HepG2 (cell line): ENCODE results near the gene SMIM11. TPM values are rescaled to one million over a fixed set of nuclear protein-coding genes. Genes with fewer than 3 reads are reported as not detected.

Experiments used
- ATAC-seq: fragments of 200-7000 bp; cut with Tn5 transposase; 3 replicates; pipeline ENCODE4 v1.9.1; 2020; ENCODE audit warnings: mild to moderate bottlenecking, moderate library complexity
- BruUV-seq: library from RNA; stranded (reverse); fragments of 400-500 nt; replicated peaks from 2 replicates; lab custom pipeline; 2021; lab: Mats Ljungman, UMichigan
- CTCF ChIA-PET: fragments of 300-600 bp; formaldehyde crosslinking; extraction: SDS; loops from one replicate; lab custom pipeline; 2021; ENCODE audit warnings: low total read pairs, inconsistent platforms, low intra/inter-chr PET ratio; lab: Yijun Ruan, JAX
- POLR2A ChIA-PET: fragments of 350-600 bp; sonication (Branson Sonifier 250); formaldehyde crosslinking; loops from one replicate; lab custom pipeline; 2020; ENCODE audit warnings: antibody characterized with exemption, inconsistent platforms; lab: Yijun Ruan, JAX
- DNase-seq: peaks from one replicate; pipeline ENCODE4 v3.0.0-alpha.2; 2015; ENCODE audit warnings: low spot score
- FAIRE-seq: peaks from 3 replicates; lab custom pipeline; 2011; peaks lifted over from hg19 to GRCh38; lab: Jason Lieb, UNC
- H2AFZ ChIP-seq: one replicate; pipeline ENCODE4 v1.6.1; 2011; ENCODE audit warnings: low read length, inconsistent platforms
- H3K27ac ChIP-seq: fragments of 300-600 bp; 3 replicates; pipeline ENCODE4 v1.8.0; 2011; ENCODE audit warnings: mixed run types, mild to moderate bottlenecking, mixed read lengths, low read length, inconsistent platforms; ENCODE audit not compliant: insufficient read depth; ENCODE audit errors: extremely low read length
- H3K27me3 ChIP-seq, 2 experiments: fragments of 200-600 bp in 1 of 2; 2 replicates in 1 of 2; 3 replicates in 1 of 2; pipeline versions ENCODE4 v1.6.0 to v1.8.0; 2011; ENCODE audit warnings: low read length in 2 of 2, mild to moderate bottlenecking in 2 of 2, moderate library complexity in 2 of 2, inconsistent platforms in 1 of 2; ENCODE audit not compliant: insufficient read depth in 2 of 2, control insufficient read depth in 1 of 2
- H3K36me3 ChIP-seq, 2 experiments: fragments of 200-600 bp in 1 of 2; replicated peaks in 1 of 2; 2 replicates in 1 of 2; 3 replicates in 1 of 2; pipeline versions ENCODE4 v1.5.1 to v1.8.0; 2011; ENCODE audit warnings: low read length in 2 of 2, inconsistent platforms in 1 of 2; ENCODE audit not compliant: insufficient read depth in 2 of 2, control insufficient read depth in 1 of 2
- H3K4me1 ChIP-seq: 2 replicates; pipeline ENCODE4 v1.5.1; 2012; ENCODE audit warnings: low read length, inconsistent platforms; ENCODE audit not compliant: insufficient read depth
- H3K4me2 ChIP-seq: 2 replicates; pipeline ENCODE4 v1.6.0; 2011; ENCODE audit warnings: low read depth, low read length, inconsistent platforms
- H3K4me3 ChIP-seq, 3 experiments: fragments of 200-600 bp in 1 of 3; sonication (generic), shearing (Covaris generic) in 1 of 3; replicated peaks in 1 of 3; 2 replicates each; pipeline ENCODE4 v1.5.1; 2011 to 2016; ENCODE audit warnings: low read length in 3 of 3, inconsistent platforms in 2 of 3, low read depth in 2 of 3, mild to moderate bottlenecking in 2 of 3, control low read depth in 1 of 3, mixed read lengths in 1 of 3; ENCODE audit not compliant: insufficient read depth in 1 of 3
- H3K79me2 ChIP-seq: one replicate; pipeline ENCODE4 v1.6.1; 2011; ENCODE audit warnings: low read length, inconsistent platforms; ENCODE audit not compliant: insufficient read depth
- H3K9ac ChIP-seq: 2 replicates; pipeline ENCODE4 v1.6.0; 2011; ENCODE audit warnings: mild to moderate bottlenecking, low read depth, low read length, inconsistent platforms; ENCODE audit not compliant: insufficient read depth
- H3K9me3 ChIP-seq: 2 replicates; pipeline ENCODE4 v1.5.1; 2012; ENCODE audit warnings: mild to moderate bottlenecking, low read length
- H4K20me1 ChIP-seq: 2 replicates; pipeline ENCODE4 v1.6.0; 2011; ENCODE audit warnings: inconsistent platforms, mild to moderate bottlenecking, low read length, moderate library complexity; ENCODE audit not compliant: insufficient read depth
- AKAP8 ChIP-seq: sonication (generic); formaldehyde crosslinking; IDR thresholded peaks from 2 replicates; pipeline ENCODE4 v1.5.1; 2020; ENCODE audit warnings: mild to moderate bottlenecking, missing genetic modification reagents
- BCL6 ChIP-seq: IDR thresholded peaks from 2 replicates; pipeline ENCODE4 v1.6.1; 2016; ENCODE audit warnings: missing genetic modification reagents, missing compliant biosample characterization
- CREM ChIP-seq, 2 experiments: sonication (generic) in 1 of 2; formaldehyde crosslinking in 1 of 2; IDR thresholded peaks; 2 replicates each; pipeline versions ENCODE4 v1.4.0 to v1.6.1; 2016 to 2020; ENCODE audit warnings: antibody characterized with exemption in 1 of 2, mild to moderate bottlenecking in 1 of 2, missing genetic modification reagents in 1 of 2
- LCORL ChIP-seq, 2 experiments: fragments of 450-650 bp in 1 of 2; sonication (generic) in 1 of 2; formaldehyde crosslinking in 1 of 2; IDR thresholded peaks; 2 replicates each; pipeline versions ENCODE4 v1.5.0 to v1.6.1; 2017 to 2020; ENCODE audit warnings: antibody characterized with exemption in 1 of 2, missing genetic modification reagents in 1 of 2
- MYC ChIP-seq: sonication (generic); formaldehyde crosslinking; IDR thresholded peaks from 2 replicates; pipeline ENCODE4 v1.9.0; 2021; ENCODE audit warnings: missing genetic modification reagents, borderline replicate concordance
- NAIF1 ChIP-seq: sonication (generic); formaldehyde crosslinking; IDR thresholded peaks from 2 replicates; pipeline ENCODE4 v1.5.0; 2020; ENCODE audit warnings: mild to moderate bottlenecking, missing genetic modification reagents, borderline replicate concordance
- NFE2L1 ChIP-seq: sonication (generic); formaldehyde crosslinking; IDR thresholded peaks from 2 replicates; pipeline ENCODE4 v1.4.0; 2020; ENCODE audit warnings: missing genetic modification reagents, mild to moderate bottlenecking, borderline replicate concordance
- SAFB2 ChIP-seq: sonication (generic); formaldehyde crosslinking; IDR thresholded peaks from 2 replicates; pipeline ENCODE4 v1.5.1; 2020; ENCODE audit warnings: missing genetic modification reagents, low read depth, mild to moderate bottlenecking, borderline replicate concordance
- SRSF4 ChIP-seq: fragments of 200-400 bp; formaldehyde crosslinking; IDR thresholded peaks from one replicate; pipeline ENCODE4 v1.6.1; 2018; ENCODE audit warnings: mild to moderate bottlenecking, low read depth, low read length, moderate library complexity; ENCODE audit not compliant: poor library complexity, severe bottlenecking
- XRCC5 ChIP-seq: fragments of 200-400 bp; formaldehyde crosslinking; optimal IDR thresholded peaks from 2 replicates; pipeline ENCODE3; 2017; ENCODE audit warnings: mild to moderate bottlenecking, low read length
- ZNF256 ChIP-seq: sonication (generic); formaldehyde crosslinking; conservative IDR thresholded peaks from 2 replicates; pipeline ENCODE4 v1.4.0; 2020; ENCODE audit warnings: missing genetic modification reagents
- WGBS: methylation state at CpG from one replicate; pipeline ENCODE4 v1.1.6; 2017; ENCODE audit warnings: low lambda C conversion rate; 5-methylcytosine and 5-hydroxymethylcytosine counted together
- in situ Hi-C: cut with HindIII; loops from 2 replicates; pipeline ENCODE4 v1.10.0; 2017; ENCODE audit warnings: low pct_unique_long_range_greater_than_20kb; ENCODE audit not compliant: extremely low pct_ligation_motif_present
- intact Hi-C: fragments of 100-400 bp; cut with micrococcal nuclease; formaldehyde crosslinking; loops from one replicate; pipeline ENCODE4 v1.10.0; 2022; ENCODE audit not compliant: unreplicated experiment
- polyA plus RNA-seq, 8 experiments: library from polyadenylated mRNA; depleted of rRNA in 3 of 8; stranded (reverse) in 7 of 8; unstranded in 1 of 8; fragments of >200 nt; fragmentation: Illumina TruSeq in 4 of 8; extraction: Trizol in 4 of 8; gene quantifications; 2 replicates each; pipeline versions ENCODE4 v1.2.1 to v1.2.3, GENCODE V29; 2011 to 2016; ENCODE audit warnings: low read depth in 4 of 8, missing spikeins in 1 of 8, mixed read lengths in 1 of 8; ENCODE audit not compliant: insufficient read depth in 1 of 8
- total RNA-seq, 5 experiments: library from RNA; depleted of rRNA; stranded (reverse); fragments of >200 nt; fragmentation: Illumina TruSeq; extraction: Trizol; gene quantifications; 2 replicates each; pipeline ENCODE4 v1.2.3, GENCODE V29; 2016; ENCODE audit warnings: low read depth in 1 of 5
- TF ChIP-seq, protein P1 (sequence below): sonication (generic); formaldehyde crosslinking; IDR thresholded peaks from 2 replicates; pipeline ENCODE4 v1.8.0; 2022; ENCODE audit warnings: mild to moderate bottlenecking, missing genetic modification reagents; ENCODE audit not compliant: insufficient replicate concordance
- TF ChIP-seq, protein P2 (sequence below): fragments of 450-650 bp; IDR thresholded peaks from 2 replicates; pipeline ENCODE4 v1.6.1; 2016

Gene SMIM11
- total and polyA plus RNA-seq, 2 of the 13 experiments (the other 11 are each of a cell fraction or from before 2014, with no cell fraction given) = 6.4 to 18.9 TPM

DNA sequence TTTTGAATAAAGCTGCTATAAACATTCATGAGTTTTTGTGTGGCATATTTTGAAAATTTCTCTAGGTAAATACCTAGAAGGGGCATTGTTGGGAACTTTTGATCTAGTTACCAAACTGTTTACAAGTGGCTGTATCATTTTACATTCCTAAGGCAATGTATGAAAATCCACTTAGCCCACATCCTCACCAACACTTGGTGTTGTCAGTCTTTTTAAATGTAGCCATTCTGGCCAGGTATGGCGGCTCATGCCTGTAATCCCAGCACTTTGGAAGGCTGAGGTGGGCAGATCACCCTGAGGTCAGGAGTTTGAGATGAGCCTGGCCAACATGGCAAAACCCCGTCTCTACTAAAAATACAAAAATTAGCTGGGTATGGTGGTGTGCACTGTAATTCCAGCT, 17.4 kb upstream of the SMIM11 start:
- BruUV-seq = no TSS peak
- FAIRE-seq = no peak
- H3K4me3 ChIP-seq = no peak overlapping the region
- POLR2A ChIA-PET = no interaction called here
- no peak overlapping the region for H3K27ac ChIP-seq
- no peaks in the 10 kb centered on the region for H3K9me3 ChIP-seq
- CTCF ChIA-PET = no interaction called here
- no peak overlapping the region for H3K4me2 ChIP-seq
- no peak overlapping the region for H3K9ac ChIP-seq
- in situ Hi-C loops = no loop called here
- no peaks in the 10 kb centered on the region for H3K79me2 ChIP-seq
- WGBS = 25% methylated on average over 2 of the region's 2 CpGs
- intact Hi-C loops = no loop called here
- H3K4me1 ChIP-seq = peaks cover 23% of the 10 kb centered on the region; the same call in 1 of the 2 replicates
- no peaks in the 10 kb centered on the region for H3K36me3 ChIP-seq
- ATAC-seq = no peak
- no peak for TF ChIP-seq BCL6
- TF ChIP-seq XRCC5 = no peak
- TF ChIP-seq SRSF4 = no peak
- TF ChIP-seq MYC (CRISPR knock-in tag) = no peak
- no peak for TF ChIP-seq NAIF1 (CRISPR knock-in tag)
- TF ChIP-seq, protein P1, sequence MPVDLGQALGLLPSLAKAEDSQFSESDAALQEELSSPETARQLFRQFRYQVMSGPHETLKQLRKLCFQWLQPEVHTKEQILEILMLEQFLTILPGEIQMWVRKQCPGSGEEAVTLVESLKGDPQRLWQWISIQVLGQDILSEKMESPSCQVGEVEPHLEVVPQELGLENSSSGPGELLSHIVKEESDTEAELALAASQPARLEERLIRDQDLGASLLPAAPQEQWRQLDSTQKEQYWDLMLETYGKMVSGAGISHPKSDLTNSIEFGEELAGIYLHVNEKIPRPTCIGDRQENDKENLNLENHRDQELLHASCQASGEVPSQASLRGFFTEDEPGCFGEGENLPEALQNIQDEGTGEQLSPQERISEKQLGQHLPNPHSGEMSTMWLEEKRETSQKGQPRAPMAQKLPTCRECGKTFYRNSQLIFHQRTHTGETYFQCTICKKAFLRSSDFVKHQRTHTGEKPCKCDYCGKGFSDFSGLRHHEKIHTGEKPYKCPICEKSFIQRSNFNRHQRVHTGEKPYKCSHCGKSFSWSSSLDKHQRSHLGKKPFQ (CRISPR knock-in tag) = no peak
- no peak for TF ChIP-seq LCORL (IDR thresholded peaks at IDR 0.05)
- TF ChIP-seq LCORL (CRISPR knock-in tag; IDR thresholded peaks at IDR 0.05) = no peak
- TF ChIP-seq ZNF256 (CRISPR knock-in tag) = no peak
- no peak for TF ChIP-seq SAFB2 (CRISPR knock-in tag)
- TF ChIP-seq NFE2L1 (CRISPR knock-in tag) = no peak
- TF ChIP-seq AKAP8 (CRISPR knock-in tag) = no peak
- no peak for TF ChIP-seq CREM (IDR thresholded peaks at IDR 0.05)
- no peak for TF ChIP-seq CREM (CRISPR knock-in tag; IDR thresholded peaks at IDR 0.05)
- TF ChIP-seq, protein P2, sequence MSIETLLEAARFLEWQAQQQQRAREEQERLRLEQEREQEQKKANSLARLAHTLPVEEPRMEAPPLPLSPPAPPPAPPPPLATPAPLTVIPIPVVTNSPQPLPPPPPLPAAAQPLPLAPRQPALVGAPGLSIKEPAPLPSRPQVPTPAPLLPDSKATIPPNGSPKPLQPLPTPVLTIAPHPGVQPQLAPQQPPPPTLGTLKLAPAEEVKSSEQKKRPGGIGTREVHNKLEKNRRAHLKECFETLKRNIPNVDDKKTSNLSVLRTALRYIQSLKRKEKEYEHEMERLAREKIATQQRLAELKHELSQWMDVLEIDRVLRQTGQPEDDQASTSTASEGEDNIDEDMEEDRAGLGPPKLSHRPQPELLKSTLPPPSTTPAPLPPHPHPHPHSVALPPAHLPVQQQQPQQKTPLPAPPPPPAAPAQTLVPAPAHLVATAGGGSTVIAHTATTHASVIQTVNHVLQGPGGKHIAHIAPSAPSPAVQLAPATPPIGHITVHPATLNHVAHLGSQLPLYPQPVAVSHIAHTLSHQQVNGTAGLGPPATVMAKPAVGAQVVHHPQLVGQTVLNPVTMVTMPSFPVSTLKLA = no peak
- H3K27me3 ChIP-seq = peaks cover 0 to 4% of the 10 kb centered on the region in 2 experiments; a peak in 2 of 5 replicates
- no peak for DNase-seq
- H2AFZ ChIP-seq = no peak overlapping the region
- no peaks in the 10 kb centered on the region for H4K20me1 ChIP-seq
